Prostate gland (tissue), 2 donors: ENCODE data around the gene SIRT7. TPM values are rescaled to one million over a fixed set of nuclear protein-coding genes. Genes with fewer than 3 reads are reported as not detected.

Experiments used
- DNase-seq: peaks from one replicate; pipeline ENCODE4 v3.0.0-alpha.2; 2019; ENCODE audit warnings: low spot score
- H3K27ac ChIP-seq, 2 donors: fragments of 200-600 bp; sonication (generic); 2 replicates each; pipeline ENCODE4 v1.5.1; 2017 to 2019
- H3K27me3 ChIP-seq: fragments of 200-600 bp; sonication (generic); replicated peaks from 2 replicates; pipeline ENCODE4 v1.5.1; 2019; ENCODE audit not compliant: insufficient read depth
- H3K36me3 ChIP-seq, 2 donors: fragments of 200-600 bp; sonication (generic); 1 replicate in 1 of 2; 2 replicates in 1 of 2; pipeline versions ENCODE4 v1.5.1 to v1.8.1; 2017 to 2019
- H3K4me1 ChIP-seq: fragments of 200-600 bp; sonication (generic); replicated peaks from 2 replicates; pipeline ENCODE4 v1.5.1; 2019
- H3K4me3 ChIP-seq, 2 donors: fragments of 200-600 bp; sonication (generic); 2 replicates each; pipeline ENCODE4 v1.5.1; 2017 to 2019
- H3K9me3 ChIP-seq: fragments of 200-600 bp; sonication (generic); 2 replicates; pipeline ENCODE4 v1.5.1; 2017
- POLR2A ChIP-seq: fragments of 450-650 bp; IDR thresholded peaks from one replicate; pipeline ENCODE4 v1.6.1; 2016; ENCODE audit warnings: antibody characterized with exemption, mild to moderate bottlenecking
- POLR2AphosphoS5 ChIP-seq: sonication (generic); formaldehyde crosslinking; IDR thresholded peaks from one replicate; pipeline ENCODE4 v1.6.1; 2017; ENCODE audit warnings: antibody characterized with exemption
- WGBS: methylation state at CpG from one replicate; pipeline ENCODE4 v1.1.5; 2018; 5-methylcytosine and 5-hydroxymethylcytosine counted together
- intact Hi-C: fragments of 100-400 bp; cut with DNase I; formaldehyde crosslinking; loops from one replicate; pipeline ENCODE4 v1.14.2; 2022
- total RNA-seq, 2 donors: library from RNA; depleted of rRNA; stranded (reverse); fragments of >200 nt; gene quantifications; one replicate each; pipeline ENCODE4 v1.1.0, GENCODE V29; 2016
- TF ChIP-seq, protein P1 (sequence below), 4 experiments: fragments of 200-600 bp in 2 of 4; fragments of 450-650 bp in 2 of 4; sonication (generic) in 2 of 4; IDR thresholded peaks; 1 replicate in 3 of 4; 2 replicates in 1 of 4; pipeline ENCODE4 v1.5.1; 2016 to 2019; ENCODE audit warnings: antibody characterized with exemption in 4 of 4, mild to moderate bottlenecking in 2 of 4, moderate library complexity in 2 of 4

The SIRT7 gene
- total RNA-seq, 2 donors from 2014 or later, result 22.4 to 39.9 TPM

DNA sequence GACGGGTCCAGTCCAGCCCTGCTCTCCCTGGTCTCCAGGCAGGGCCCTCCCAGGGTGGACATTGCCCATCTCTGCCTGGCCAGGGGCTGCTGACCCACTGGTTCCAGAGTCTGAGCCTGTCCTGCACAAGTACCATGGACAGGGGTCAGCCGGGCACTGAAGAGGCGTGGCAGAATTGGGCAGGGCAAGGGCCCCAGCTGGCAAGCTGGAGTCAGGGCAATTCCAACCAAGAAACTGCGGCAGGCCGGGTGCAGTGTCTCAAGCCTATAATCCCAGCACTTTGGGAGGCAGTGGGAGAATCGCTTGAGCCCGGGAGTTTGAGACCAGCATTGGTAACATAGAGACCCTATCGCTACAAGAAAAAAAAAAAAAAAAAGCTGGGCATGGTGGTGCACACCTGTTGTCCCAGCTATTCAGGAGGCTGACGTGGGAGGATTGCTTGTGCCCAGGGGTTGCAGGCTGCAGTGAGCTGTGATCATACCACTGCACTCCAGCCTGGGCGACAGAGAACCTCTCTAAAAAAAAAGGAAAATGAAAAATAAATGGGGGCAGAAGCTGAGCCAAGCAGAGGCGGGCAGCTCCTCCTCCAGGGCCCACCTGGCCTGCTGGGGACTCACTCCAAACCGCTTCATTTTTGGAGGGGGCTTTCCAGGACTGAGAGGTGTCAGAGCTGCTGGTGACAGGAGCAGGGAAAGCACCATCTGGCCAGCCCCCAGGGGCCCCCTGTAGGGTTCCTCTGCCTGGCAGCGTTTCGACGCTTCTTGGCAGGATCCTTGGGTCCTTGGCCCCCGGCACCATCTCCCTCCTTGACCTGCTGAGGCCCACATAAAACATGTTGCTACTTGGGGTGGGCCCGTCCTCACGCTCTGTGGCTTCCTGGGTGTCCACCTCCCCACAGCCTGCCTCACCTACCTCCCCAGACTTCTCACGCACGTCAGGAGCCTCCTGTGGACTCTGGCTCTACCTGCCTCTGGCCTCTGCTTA is 12.5 kb upstream of the SIRT7 start:
- no peak for DNase-seq
- WGBS, result 54% methylated on average over 20 of the region's 20 CpGs
- TF ChIP-seq POLR2A (no peak), POLR2AphosphoS5 (no peak)
- TF ChIP-seq, protein P1, sequence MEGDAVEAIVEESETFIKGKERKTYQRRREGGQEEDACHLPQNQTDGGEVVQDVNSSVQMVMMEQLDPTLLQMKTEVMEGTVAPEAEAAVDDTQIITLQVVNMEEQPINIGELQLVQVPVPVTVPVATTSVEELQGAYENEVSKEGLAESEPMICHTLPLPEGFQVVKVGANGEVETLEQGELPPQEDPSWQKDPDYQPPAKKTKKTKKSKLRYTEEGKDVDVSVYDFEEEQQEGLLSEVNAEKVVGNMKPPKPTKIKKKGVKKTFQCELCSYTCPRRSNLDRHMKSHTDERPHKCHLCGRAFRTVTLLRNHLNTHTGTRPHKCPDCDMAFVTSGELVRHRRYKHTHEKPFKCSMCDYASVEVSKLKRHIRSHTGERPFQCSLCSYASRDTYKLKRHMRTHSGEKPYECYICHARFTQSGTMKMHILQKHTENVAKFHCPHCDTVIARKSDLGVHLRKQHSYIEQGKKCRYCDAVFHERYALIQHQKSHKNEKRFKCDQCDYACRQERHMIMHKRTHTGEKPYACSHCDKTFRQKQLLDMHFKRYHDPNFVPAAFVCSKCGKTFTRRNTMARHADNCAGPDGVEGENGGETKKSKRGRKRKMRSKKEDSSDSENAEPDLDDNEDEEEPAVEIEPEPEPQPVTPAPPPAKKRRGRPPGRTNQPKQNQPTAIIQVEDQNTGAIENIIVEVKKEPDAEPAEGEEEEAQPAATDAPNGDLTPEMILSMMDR (IDR thresholded peaks at IDR 0.05), result no peak

DNA sequence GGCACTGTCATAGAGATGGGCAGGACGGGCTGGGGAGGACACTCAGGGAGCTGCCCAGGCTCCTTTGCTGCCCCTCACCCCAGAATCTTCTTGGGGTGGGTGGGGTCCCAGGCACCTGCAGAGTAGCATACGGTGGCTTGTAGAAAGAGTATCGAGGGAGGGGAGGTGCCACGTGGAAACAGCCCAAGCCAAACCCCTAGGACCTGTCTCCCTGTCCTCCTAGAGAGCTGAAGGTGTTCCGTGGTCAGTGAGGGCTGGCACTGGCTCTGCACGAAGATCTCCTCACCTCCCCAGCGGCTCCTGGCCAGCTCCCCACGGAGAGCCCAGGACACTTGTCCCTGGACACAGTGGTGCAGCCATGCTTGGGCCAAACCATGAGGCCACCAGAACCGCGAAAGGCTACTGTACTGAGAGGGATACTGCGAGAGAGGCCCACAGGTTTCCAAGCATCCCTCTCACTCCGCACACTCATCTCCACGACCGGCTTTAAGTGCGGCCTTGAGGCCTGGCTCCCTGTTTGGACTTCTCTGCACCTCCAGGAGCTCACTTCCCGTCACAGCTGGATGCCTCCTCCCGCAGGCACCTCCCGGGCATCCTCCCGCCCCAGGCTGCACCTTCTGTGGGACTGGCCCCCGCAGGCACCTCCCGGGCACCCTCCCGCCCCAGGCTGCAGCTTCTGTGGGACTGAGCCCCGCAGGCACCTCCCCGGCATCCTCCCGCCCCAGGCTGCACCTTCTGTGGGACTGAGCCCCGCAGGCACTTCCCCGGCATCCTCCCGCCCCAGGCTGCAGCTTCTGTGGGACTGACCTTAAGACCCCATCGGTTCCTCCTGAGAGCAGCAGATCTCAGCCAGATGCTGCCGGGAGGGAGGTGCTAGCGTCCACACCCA is 11.5 kb upstream of the SIRT7 start:
- Histone ChIP-seq H3K27ac (no peak overlapping the region), H3K4me1 (peaks cover 15% of the 10 kb centered on the region), H3K4me3 (no peak overlapping the region), H3K9me3 (no peaks in the 10 kb centered on the region), H3K36me3 (no peaks in the 10 kb centered on the region), H3K27me3 (no peaks in the 10 kb centered on the region)
- TF ChIP-seq POLR2A, result no peak
- no peak for TF ChIP-seq POLR2AphosphoS5
- TF ChIP-seq, protein P1 (IDR thresholded peaks at IDR 0.05), result no peak
- intact Hi-C loops, result no loop called here
- DNase-seq, result no peak
- 90% methylated on average over 31 of the region's 31 CpGs for WGBS

More for the DNA sequence above, 12.5 kb upstream of the SIRT7 start:
- Histone ChIP-seq H3K4me3 (no peak overlapping the region), H3K4me1 (peaks cover 15% of the 10 kb centered on the region), H3K27ac (no peak overlapping the region), H3K36me3 (no peaks in the 10 kb centered on the region), H3K9me3 (no peaks in the 10 kb centered on the region), H3K27me3 (no peaks in the 10 kb centered on the region)
- intact Hi-C loops, result no loop called here

DNA sequence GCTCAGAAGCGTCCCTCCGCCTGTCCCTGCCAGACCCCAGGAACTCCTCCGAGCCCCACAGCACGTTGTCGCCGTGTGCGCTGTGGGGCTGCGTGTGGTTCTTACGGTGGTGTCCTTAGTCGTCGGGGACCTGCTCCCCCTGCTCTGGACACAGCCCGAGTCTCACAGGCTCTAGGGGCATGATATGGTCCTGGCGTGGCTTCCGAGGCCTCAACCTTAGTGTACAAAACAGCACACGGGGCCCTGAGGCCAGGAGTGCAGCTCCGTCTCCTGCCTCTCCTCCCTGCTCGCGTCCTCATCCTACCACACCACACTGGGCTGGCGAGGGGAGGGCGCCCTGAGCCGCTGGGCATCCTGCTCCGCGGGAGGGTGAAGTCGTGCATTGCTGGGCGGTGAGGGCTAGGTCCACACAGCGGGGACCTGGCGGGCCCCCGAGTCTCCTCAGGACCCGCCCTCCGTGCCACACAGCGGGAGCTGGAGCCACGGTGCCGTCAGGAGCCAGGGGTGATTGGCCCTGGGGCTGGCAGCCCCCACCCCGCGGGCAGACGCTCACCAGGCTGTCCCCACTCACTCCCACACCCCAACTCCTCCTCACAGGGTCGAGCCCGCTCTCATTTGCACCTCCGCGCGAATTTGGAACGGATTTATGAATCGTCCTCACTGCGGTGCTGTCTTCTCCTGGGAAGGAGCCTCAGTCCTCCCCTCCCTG is 10.7 kb upstream of the SIRT7 start:
- peak overlapping the region; percentile 89 to 98 for H3K4me3 ChIP-seq
- H3K9me3 ChIP-seq, result no peaks in the 10 kb centered on the region
- no peak for DNase-seq
- peak overlapping the region in 1 of 2 donors; percentile 45 for H3K27ac ChIP-seq
- H3K36me3 ChIP-seq, result no peaks in the 10 kb centered on the region
- intact Hi-C loops, result no loop called here
- TF ChIP-seq POLR2AphosphoS5 (no peak), POLR2A (no peak)
- TF ChIP-seq, protein P1 (IDR thresholded peaks at IDR 0.05), result no peak
- peaks cover 17% of the 10 kb centered on the region for H3K4me1 ChIP-seq
- WGBS, result 25% methylated on average over 43 of the region's 44 CpGs
- H3K27me3 ChIP-seq, result no peaks in the 10 kb centered on the region

DNA sequence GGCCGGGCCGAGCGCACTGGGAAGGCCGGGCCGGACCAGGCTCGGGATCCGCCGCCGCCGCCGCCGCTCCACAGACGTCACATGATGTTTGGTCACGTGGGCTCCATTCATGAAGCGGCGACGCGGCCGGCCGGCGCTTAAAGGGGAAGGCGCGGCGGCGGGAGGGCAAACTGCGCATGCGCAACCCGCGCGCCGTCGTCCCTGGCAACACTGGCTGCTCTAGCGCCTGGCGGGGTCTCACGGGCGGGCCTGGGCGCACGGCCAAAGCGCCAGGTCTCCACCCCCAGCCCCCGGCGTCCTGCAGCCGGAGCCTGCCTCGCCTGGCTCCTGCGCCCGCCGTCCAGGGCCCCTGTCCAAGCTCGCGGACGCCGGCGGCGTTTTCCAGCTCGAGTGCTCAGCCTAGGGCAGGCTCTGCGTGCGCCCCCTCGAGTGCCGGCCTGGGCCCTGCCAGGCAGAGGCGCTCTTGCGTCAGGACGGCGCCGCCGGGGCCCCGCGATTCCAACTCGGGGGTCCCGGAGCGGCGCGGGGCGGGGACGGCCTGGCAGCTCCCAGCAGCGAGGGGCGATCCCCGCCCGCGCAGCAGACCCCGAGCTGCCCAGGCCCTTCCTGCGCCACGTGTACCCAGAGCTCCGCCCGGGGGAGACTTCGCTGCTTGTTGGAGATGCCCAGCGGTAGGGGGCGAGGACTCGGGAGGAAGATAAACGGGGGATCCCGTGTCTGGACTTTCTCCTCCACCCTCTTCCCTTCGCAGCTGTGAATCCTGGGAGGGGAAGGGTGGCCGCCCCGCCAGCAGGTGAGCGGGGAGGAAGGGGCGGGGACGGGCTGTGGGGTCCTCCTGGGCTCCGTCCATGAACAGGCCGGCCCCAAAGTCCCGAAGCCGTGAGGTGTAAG is 9.9 kb upstream of the SIRT7 start, which contains the start of gene MAFG:
TSS of gene MAFG (minus strand) at position 83 of the 891 bp plus-strand sequence. CDS start 4,550 bp downstream, outside the sequence.
- peak; percentile 90 for DNase-seq
- peak within 1 kb of the TSS; percentile 89 to 98 for H3K4me3 ChIP-seq
- under 1% methylated on average over 56 of the region's 98 CpGs for WGBS
- TF ChIP-seq POLR2AphosphoS5 (peak; percentile 93), POLR2A (peak; percentile 72)
- TF ChIP-seq, protein P1 (IDR thresholded peaks at IDR 0.05), result peak in 2 of 4 experiments; percentile 26 to 54
- H3K27ac ChIP-seq, result peak within 1 kb of the TSS; percentile 83 to 85
- no peaks in the 10 kb centered on the region for H3K9me3 ChIP-seq
- peaks cover 22% of the 10 kb centered on the region for H3K4me1 ChIP-seq
- no peaks in the 10 kb centered on the region for H3K36me3 ChIP-seq
- intact Hi-C loops, result no loop called here
- H3K27me3 ChIP-seq, result no peaks in the 10 kb centered on the region
